ENCODE results near the gene ADAM12.
"Not testable (repeated sequence)": the region's sequence is repeated elsewhere in the genome, so short reads cannot be mapped to it uniquely, and the experiment has no call there.

The ADAM12 gene

GRCh38 chr10:126255313-126255712, 133.0 kb downstream of the ADAM12 start:
- no peak for DNase-seq

- DNase-seq: no peak
Measured at GRCh38 chr10:126253611-126253998, 134.7 kb downstream of the ADAM12 start.

GRCh38 chr10:126252884-126253610, 135.2 kb downstream of the ADAM12 start:
- DNase-seq: no peak

GRCh38 chr10:126251778-126252407, 136.4 kb downstream of the ADAM12 start:
- DNase-seq: no peak

DNA sequence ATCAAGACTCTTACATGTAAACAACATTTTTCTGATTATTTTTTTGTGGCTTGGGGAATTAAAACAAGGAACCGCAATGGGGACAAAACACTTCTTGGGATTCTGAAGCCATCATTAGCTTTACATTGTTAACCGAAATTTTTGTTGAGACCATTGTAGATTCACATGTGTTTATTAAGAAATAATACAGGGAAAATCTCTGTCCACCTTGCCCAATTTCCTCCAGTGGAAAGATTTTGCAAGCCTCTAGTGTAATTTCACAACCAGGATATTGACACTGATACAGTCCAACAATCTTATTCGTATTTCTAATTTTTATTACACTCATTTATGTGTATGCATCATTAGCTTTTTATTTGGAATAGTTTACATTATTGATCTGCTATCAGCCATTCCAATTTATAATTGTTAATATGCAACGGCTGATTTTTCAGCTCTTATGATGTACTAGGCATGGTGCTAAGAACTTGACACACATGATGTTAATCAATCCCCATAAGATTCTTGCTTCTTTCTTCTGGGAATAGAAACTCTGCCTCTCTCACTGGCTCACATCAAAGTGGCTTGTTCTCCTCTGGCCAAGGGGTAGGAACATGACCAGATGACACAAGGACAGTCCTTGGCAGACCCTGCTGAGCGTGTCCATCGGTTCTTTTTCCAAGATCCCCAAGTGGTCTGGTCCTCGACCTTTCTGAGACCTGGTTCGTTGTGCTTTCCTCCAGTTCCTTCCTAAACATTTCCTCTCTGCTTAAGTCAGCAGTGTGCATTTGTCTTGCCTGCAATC, 137.6 kb downstream of the ADAM12 start:
- no peak for DNase-seq

DNA sequence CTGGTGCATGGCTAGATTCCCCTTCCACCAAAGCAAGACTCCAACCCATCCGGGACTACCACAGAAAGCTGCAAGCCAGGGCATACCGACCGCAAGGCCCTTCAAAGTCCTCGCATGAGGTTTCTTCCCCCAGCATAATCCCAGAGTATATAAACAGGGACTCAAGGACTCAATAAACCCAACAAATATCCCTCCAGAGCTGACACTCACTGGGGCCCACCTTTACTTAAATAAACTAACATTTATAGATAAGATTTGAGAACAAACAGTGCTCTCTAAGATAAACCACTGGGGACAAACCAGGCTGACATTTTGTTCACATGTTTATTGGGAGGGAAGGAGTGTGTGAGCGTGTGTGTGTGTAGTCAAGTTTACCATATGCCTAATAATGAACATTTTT, 138.2 kb downstream of the ADAM12 start:
- DNase-seq: no peak

GRCh38 chr10:126247446-126247975, 140.8 kb downstream of the ADAM12 start:
- no peak for DNase-seq

DNA sequence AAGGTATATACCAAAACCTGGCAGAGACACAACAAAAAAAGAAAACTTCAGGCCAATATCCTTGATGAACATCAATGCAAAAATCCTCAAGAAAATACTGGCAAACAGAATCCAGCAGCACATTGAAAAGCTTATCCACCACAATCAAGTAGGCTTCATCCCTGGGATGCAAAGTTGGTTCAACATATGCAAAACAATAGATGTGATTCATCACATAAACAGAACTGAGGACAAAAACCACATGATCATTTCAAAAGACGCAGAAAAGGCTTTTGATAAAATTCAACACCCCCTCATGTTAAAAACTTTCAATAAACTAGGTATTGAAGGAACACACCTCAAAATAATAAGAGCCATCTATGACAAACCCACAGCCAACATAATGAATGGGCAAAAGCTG, 141.9 kb downstream of the ADAM12 start:
- not testable (repeated sequence) for DNase-seq

DNA sequence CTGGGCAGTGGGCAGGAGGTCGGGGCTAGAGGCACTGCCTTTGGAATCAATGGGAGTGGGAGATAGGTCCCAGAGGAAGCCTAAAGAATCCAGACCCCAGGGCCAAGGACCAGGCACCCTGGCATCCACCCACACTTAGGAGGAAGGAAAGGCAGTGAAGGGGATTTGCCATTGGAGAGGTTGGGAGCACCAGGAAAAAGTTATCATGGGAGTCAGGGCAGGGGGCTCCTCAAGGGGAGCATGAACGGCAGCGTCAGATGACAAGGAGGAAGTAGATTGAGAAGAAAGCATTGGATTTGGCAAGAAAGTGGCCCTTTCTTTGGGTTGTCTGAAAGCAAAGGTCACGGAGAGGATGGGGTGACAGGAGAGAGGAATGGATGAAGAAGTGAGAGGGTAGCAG, 142.8 kb downstream of the ADAM12 start:
- no peak for DNase-seq

DNA sequence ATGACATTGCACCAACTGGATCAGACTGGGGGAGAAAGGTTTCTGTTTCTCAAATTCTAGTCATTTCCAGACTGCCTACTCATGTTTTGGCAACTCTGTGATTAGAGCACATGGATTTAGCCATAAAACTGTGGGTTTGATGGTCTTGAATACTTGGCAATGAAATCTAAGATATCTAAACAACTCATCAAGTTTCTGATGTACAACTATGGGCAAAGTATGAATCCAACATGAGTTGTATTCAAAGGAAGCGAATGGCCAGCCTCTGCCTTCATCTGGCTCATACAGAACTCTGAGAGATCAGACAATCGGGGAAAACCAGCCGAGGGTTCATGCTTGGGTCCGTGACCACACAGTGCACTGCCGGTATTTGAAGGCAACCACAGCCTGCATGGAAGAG, 144.3 kb downstream of the ADAM12 start:
- DNase-seq: no peak

DNA sequence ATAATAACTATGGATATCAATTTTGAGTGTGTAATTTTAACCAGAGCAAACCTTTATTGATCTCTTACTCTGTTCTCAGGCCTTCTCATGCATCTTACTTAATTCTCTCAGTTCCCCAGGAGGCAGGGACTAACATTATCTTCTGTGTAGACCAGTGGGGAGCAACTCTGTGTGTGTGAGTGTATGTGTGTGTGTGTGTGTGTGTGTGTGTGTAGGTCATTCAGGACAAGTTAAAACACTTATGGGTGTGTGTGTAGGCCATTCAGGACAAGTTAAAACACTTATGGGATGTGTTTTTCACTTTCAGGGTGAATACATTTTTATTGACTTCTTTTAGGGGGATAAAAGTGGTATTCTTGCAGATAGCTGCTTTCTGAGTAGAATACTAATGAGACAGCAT, 145.0 kb downstream of the ADAM12 start:
- no peak for DNase-seq

GRCh38 chr10:126242397-126243260, 145.6 kb downstream of the ADAM12 start:
- no peak for DNase-seq

DNA sequence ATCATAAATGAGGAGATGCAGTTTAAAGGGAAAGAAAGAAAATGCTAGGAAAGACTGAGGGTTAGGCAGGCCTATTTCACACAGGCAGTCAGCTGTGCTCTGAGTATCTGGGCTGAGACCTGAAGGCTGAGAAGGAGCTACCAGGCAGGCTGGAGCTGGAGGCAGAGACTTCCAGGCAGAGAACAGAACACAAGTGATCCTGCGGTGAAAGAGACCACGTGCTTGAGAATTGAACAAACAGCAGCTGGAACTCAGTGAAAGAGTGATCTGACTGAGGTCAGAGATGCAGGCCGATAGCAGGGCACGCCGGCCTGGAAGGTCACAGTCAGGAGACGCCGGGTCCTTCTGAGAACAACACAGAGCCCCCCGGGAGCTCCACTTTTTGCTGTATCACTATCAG, 147.8 kb downstream of the ADAM12 start:
- DNase-seq: peak; percentile 28

DNA sequence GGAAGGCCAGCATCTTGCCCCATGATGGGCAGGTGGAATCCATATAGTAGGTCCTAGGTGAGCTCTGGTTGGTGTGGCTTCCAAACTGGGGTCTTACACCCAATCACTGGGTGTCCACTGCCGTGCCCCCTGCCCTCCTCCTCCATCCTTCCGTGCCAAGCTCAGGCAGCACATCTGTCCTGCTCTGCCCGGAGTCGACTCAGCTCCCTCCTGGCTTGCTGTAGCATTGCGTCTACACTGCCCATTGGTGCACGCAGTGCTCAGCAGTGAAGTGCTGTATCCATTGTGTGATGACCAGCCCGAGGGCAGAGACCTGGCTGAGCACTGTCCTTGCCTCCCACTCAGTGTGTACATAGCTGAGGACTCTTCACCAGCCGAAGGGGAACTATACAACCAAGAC, 148.4 kb downstream of the ADAM12 start:
- DNase-seq: no peak

DNA sequence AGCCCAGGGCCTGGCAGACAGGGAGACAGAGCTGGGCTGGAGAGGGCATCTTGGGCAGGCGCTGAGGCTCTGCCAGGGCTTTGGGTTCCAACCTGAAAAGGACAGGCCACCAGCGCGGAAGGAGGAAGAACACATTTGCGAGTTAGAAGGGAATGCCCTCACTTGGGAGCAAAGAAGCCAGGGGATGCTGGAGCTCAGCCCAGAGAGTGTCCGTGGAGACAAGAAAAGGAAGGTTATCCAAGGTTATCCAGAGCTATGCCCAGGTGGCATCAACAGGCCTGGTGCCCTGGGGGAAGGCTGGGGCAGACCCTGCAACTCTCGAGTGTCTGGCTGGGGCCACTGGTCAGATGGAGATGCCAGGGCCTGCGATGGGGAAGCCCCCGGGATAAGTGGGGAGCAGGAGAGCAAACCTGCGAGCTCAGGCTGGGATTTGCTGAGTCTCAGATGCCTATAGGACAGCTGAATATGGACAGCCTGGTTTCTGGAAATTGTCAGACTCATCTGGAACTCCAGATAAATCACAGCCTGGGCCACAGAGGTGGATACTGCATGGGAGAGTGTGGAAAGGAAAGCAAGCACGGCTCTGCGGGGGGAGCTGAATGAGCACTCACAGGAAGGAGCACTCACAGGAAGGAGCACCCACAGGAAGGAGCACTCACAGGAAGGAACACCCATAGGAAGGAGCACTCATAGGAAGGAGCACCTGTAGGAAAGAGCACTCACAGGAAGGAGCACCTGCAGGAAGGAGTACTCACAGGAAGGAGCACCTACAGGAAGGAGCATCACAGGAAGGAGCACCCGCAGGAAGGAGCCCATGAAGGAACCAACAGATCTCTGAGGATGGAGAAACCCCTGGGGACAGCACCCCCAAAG, 152.1 kb downstream of the ADAM12 start:
- DNase-seq: no peak

GRCh38 chr10:126235091-126235978, 152.9 kb downstream of the ADAM12 start:
- no peak for DNase-seq

- DNase-seq: no peak
Measured at GRCh38 chr10:126234630-126235029, 153.6 kb downstream of the ADAM12 start.

DNA sequence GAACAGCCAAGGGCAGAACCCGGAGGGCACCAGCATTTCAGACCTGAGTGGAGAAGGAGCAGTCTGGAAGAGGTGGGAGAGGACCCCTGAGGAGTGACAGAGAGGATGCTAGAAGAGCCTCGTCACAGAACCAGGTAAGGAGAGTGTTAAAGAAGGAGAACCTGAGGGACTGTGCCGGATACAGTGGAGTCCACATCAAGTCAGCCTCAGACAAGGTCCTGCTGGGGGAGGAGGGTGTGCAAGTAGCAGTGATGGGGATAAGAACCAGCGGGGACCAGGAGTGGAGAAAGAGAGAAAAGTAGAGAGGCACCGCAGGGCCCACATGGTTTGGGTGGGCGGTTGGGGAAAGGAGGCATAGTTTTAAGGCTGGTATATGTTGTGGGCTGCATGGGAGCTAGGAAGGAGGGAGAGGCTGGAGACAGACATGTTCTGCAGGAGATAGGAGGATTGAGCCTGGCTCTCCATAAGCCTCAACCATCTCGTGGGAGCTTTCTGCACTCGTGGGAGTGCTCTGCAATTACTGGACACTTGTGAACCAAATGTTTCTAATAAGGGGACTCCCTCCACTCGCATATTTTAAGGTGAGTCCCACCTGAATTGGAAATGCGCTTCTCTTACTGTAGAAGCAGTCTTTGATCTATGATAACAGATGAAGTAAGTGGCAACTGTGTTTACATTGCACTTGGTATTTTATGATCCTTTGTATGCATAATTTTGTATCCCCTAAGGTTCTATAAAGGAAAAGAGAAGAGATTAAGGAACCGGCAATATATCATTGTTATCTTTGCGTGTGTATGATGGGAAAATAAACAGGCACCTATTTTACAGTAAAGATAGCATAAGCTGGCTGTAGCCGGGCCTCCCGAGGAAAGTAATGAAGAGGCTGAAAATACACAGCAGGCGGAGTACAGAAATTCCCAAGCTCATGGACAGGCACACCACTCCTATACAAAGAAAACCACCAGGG, 154.8 kb downstream of the ADAM12 start:
- DNase-seq: no peak

DNA sequence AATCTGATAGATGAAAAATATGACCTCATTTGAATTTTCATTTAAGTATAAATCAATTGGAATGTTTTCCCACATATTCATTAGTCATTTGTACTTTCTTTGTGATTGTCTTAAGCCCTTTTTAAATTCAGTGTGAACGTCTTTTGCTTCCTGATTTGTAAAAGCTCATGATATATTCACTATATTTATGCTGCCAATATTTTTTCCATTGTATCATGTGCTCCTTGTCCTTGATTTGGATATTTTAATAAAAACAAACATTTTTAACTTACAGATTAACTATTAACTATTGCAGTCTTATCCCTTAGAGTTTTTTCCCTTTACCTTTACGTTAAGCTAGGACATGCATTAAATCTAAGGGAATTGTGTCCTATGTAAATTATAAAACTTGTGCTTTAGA, 157.7 kb downstream of the ADAM12 start:
- DNase-seq: no peak

Measured in DMS79 (cell line).